GM21786 (cell line): Measurements from ENCODE around the gene GJB5.

Experiments
- ATAC-seq: cut with Tn5 transposase; IDR thresholded peaks from one replicate; pipeline ENCODE4 v1.9.1; 2021; ENCODE audit not compliant: unreplicated experiment

Gene GJB5

DNA sequence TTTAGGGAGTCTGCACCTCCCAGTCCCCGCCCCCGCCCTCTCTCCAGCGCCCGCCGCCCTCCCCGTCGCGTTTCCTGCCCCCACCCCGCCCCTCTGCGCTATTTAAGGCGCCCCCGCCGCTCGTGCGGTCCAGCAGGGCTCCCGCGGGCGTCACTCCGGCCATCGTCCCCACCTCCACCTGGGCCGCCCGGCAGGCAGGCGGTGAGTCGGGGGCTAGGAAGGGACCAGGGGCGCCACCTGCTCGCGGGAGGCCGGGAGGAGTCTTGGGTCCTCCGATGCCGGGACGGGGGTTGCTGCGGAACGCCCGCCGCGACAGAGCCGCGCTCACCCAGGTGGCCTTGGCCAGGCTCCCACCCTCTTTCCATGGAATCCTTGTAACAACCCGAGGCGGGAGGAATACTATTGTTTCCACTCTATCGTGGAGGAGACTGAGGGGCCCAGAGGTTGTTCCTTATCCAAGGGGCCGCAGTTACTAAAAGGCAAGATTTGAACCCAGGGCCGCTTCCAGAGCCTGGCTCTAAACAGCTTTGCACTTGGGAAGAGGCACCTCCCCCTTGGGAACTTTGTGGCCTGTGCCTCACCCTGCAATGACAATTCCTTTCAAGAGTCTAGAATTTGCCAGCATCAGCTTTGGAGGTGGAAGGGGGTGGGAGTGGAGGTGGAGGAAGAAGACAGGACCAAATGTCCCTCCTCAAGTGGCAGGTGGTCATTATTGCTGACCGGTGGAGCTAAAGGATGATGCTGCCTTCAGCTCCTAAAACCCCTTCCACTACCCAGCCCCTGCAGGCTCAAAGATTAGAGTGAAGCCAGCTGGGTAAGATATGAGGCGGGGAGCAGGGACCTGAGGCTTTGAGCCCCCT is 38.3 kb downstream of the GJB5 start, which contains the start of gene GJA4:
TSS of gene GJA4 (plus strand) at position 132 of the 860 bp plus-strand sequence. CDS start 1,215 bp downstream, outside the sequence.
- ATAC-seq = no peak

DNA sequence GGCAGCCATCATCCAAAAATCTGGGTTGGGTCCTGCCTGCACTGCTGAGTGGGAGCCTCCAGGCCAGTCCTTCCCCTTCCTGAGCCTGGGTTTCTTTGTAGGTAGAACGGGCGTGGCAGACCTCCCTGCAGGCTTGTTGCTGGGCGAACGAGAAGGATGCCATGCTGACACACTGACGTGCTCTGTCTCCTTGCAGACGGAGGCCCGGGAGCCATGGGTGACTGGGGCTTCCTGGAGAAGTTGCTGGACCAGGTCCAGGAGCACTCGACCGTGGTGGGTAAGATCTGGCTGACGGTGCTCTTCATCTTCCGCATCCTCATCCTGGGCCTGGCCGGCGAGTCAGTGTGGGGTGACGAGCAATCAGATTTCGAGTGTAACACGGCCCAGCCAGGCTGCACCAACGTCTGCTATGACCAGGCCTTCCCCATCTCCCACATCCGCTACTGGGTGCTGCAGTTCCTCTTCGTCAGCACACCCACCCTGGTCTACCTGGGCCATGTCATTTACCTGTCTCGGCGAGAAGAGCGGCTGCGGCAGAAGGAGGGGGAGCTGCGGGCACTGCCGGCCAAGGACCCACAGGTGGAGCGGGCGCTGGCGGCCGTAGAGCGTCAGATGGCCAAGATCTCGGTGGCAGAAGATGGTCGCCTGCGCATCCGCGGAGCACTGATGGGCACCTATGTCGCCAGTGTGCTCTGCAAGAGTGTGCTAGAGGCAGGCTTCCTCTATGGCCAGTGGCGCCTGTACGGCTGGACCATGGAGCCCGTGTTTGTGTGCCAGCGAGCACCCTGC is 39.3 kb downstream of the GJB5 start:
- no peak for ATAC-seq

DNA sequence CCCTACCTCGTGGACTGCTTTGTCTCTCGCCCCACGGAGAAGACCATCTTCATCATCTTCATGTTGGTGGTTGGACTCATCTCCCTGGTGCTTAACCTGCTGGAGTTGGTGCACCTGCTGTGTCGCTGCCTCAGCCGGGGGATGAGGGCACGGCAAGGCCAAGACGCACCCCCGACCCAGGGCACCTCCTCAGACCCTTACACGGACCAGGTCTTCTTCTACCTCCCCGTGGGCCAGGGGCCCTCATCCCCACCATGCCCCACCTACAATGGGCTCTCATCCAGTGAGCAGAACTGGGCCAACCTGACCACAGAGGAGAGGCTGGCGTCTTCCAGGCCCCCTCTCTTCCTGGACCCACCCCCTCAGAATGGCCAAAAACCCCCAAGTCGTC is 39.9 kb downstream of the GJB5 start:
- ATAC-seq = no peak

DNA sequence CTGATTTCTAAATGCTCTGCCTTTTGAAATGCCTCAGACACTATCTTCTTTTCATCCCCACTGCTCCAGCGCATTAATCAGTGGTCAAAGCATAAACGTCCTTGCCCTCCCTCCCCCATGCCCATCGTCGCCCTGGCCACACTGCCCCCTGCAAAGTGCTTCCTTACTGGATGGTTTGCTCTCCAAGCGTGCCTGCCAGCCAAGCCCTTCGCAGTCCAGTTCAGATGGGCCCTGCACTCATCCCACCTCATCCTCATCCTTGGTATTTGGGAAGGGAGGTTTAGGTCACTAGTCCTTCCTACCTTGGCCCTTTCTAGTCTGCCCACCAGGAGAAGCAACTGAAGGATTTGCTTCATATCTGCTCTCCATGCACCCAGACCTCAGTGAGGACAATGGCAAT is 41.1 kb downstream of the GJB5 start:
- ATAC-seq = no peak

DNA sequence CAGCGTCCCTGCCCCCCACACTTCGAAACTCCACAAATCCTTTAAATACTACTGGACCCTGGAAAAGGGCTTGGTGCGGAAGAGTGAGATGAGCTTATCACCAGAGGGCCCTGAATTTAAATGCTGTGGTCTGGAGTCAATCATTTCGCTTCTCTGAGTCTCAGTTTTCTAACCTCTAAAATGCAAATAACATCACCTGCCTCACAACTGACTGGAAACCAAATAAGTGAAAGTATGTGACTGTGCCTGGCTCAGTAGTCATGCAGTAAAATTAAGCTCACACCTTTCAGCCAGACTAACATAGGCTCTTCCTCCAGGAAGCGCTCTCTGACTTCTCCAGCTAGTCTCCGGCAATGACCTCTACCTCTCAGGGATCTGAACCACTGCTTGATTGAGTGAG is 42.1 kb downstream of the GJB5 start:
- no peak for ATAC-seq

DNA sequence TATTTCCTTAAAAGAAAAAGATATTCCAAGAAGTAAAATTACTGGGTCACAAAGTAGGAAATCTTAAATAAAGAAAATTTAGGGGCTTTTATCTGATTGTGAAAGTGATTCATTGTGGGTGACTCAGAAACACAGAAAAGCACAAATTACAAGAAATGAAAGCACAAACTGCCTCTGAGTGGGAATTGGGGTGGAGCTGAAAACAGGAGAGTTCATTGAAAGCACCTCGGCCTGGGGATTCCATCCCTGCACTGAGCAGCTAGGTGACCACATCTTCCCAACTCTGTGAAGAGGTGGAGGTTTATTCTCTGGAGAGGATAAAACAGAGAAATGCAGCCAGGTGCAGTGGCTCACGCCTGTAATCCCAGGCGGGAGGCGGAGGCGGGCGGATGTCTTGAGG is 45.4 kb downstream of the GJB5 start:
- no peak for ATAC-seq

DNA sequence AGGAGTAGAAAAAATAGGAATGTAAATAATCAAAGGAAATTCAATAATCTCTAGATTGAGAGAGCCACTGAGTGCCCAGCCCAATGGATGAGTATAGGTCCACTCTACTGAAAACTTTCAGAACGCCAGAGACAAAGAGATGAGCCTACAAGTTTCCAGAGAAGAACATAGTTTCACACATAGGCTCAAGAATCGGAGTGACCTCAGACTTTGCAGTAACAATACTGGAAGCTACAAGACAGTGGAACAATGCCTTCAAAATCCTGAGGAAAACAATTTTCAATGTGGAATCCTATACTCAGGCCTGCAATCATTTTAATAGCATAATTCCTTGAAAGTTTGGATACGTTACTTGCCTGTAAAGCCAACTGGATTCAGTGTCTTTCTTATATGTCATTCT is 48.9 kb downstream of the GJB5 start:
- no peak for ATAC-seq

DNA sequence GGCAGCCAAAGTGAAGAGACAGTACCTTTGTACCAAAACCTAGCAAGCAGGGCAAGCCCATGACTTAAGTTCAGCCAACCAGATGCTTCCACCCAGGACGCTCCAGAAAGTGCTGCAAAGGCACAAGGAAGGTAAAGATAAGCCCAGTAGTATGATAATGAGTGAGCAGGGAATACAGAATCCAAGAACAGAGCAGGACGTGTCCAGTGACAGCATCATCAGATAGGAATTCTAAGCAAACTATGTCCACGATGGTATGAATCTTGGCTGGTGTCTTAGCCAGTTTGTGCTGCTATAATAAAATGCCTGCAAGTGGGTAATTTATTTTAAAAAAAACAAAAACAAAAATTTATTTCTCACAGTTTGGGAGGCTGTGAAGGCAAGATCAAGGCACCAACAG is 51.5 kb downstream of the GJB5 start:
- ATAC-seq = no peak
